HG02642 (cell line): ENCODE measurements around the gene DOK1.

ENCODE experiments used
- ATAC-seq: cut with Tn5 transposase; IDR thresholded peaks from one replicate; pipeline ENCODE4 v1.9.1; 2021; ENCODE audit warnings: mild to moderate bottlenecking; ENCODE audit not compliant: unreplicated experiment, poor library complexity

DOK1 gene

DNA sequence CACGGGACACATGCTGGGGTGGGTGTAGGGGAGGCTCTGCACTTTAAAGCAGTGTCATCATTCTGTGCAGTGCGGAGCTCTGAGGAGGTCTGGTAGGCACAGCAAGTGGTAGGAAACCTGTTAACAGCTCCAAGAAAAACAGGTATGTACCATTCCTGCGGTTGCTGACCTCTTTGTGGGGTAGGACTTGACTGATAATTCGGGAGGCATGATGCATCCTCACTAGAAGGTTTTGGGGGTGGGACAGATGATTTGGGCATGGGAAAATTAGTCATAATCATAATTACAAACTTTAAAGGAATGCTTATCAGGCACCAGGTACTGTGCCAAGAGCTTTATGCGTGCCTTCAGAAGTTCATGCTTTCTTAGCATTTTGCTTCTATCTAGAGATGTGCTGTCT lies 9.7 kb downstream of the DOK1 start:
- ATAC-seq = no peak

GRCh38 chr2:74566076-74566753 lies 11.7 kb downstream of the DOK1 start:
- ATAC-seq = no peak

GRCh38 chr2:74566754-74567085 lies 12.2 kb downstream of the DOK1 start:
- no peak for ATAC-seq

- no peak for ATAC-seq
Measured at GRCh38 chr2:74567881-74568280, 13.4 kb downstream of the DOK1 start.

DNA sequence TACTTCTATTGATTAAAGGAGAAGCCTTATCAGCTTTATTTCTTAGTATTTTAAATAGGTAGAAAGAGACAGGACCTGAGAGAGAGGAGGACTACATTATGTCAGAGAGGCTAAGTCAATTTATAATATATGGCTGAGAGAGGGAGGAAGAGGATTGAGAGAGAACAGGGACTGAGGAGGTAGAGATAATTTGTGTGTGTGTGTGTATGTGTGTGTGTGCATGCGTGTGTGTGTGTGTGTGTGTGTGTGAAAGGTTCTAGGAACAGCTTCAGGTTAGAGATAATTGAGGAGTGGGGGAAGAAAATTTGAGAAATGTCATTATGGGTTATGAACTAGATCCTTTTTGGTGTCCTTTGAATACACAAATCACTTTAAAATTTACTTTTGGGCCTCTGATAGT lies 15.2 kb downstream of the DOK1 start:
- ATAC-seq = no peak

GRCh38 chr2:74571058-74571457 lies 16.5 kb downstream of the DOK1 start:
- ATAC-seq = peak; percentile 71

DNA sequence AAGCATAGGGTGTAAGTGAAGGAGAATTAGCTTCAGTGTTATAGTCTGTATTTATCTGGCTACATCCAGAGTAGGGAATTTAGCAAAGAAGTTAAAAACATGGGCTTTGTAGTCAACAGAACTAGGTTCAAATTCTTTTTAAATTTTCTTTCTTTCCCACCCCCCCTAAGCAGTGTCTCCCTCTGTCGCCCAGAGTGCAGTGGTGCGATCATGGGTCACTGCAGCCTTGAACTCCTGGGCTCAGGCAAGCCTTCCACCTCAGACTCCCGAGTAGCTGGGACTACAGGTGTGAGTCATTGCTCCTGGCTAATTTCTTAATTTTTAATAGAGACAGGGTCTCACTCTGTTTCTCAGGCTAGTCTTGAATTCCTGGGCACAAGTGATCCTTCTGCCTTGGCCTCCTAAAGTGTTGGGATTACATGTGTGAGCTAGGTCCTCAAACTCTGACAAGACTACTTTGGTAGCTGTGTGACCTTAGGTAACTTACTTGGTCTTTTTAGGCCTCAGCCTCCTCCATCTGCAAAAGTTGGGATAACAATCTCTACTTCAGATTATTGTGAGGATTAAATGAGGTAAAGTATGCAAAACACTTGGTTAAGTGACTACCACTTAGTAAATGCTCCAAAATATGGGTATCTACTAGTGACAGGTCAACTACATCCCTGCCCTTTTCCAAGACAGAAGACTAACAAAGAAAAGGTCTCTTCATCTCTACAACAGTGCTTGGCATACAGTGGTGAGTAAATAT lies 17.8 kb downstream of the DOK1 start:
- ATAC-seq = no peak

DNA sequence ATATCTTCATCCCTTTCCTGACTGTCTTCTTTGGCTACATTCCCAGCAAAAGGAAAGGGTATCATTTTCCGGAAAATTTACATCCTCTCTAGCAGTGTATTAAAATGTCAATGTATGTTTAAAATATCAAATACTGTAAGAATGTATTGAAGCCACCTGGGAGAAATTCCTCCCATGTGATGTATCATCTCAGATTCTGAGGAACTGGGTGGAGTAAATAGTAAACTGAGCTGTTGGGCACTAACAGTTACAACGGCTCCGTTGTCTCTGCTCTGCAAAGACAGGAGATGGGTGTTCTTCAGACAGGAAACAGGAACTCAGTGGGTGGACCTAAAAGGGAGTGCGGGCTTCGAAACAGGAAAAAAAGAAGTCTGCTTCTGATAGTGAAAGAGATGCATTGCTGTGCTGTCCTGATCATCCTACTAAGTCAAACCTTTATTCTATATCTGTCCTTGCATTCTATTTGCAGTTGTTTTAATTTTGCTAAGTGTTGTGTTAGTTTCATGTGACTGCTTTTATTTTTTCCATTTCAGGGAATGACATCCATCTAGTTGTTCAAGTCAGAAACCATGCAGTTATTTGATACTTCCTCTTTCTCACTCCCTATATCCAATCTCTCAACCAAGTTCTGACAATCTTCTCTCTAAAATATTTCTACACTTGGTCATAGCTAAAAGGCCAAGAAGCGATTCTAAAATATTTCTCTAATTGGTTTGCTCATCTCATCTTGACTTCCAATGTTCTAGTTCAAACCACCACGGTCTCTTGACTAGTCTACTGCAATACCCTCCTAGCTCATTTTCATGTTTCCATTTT lies 19.4 kb downstream of the DOK1 start:
- peak; percentile 47 for ATAC-seq

GRCh38 chr2:74575320-74575719 lies 20.8 kb downstream of the DOK1 start:
- ATAC-seq = no peak

- ATAC-seq = no peak
Measured at GRCh38 chr2:74576211-74576862, 21.8 kb downstream of the DOK1 start.

- ATAC-seq = no peak
Measured at GRCh38 chr2:74576863-74577229, 22.3 kb downstream of the DOK1 start.

- ATAC-seq = peak; percentile 24
Measured at GRCh38 chr2:74577448-74577847, 22.9 kb downstream of the DOK1 start.

DNA sequence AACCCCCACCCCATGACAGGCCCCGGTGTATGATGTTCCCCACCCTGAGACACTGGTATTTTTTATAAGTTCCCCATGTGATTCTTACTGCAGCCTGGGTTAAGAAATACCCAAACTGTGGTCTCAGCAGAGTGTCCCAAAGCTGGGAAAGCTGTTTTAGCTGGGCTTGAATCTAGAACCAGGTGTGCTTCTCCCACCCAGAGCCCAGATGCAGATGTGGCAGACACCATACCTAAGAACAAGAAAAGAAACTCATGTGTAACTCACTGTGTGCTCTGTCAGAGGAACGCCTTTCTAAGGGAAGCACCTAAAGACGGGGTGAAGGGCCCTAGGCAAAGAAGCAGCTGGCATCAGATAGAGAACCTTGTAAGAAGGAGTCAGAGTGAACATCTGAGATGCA lies 23.9 kb downstream of the DOK1 start:
- ATAC-seq = peak; percentile 53

DNA sequence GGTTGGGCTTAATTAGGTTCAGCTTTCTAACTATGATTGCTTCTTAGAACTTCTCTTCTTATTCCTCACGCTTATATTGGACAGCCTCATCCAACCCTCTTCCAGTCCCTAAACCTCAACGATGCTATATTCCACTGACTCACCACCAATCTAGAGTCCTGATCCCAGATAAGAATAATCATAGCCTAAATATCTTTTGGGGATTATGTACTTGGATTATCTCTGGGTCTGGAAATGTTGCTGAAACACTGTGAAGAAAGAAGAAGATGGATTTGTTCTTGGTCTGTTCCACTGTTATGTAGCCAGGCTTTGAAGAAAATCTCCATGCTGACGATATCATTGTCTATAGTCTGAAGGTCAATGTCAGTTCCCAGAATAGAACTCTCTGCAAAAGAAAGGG lies 26.9 kb downstream of the DOK1 start:
- no peak for ATAC-seq

DNA sequence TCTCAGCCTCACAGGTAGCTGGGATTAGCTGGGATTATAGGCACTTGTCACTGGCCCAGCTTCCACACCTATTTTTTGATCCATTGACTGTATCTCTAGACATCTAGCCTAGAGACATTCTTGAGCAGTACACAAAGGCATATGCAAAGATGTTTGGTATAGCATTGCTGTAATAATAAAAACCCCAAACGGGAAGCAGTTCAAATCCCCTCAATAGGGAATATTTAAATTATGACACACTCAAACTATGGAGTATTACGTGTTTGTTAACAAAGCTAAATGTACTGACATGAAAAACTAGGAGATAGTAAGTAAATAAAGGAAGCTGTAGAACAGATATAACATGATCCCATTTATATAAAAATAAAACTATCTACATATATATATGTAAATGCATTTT lies 27.7 kb downstream of the DOK1 start:
- ATAC-seq = no peak

- ATAC-seq = no peak
Measured at GRCh38 chr2:74583504-74583903, 29.0 kb downstream of the DOK1 start.

DNA sequence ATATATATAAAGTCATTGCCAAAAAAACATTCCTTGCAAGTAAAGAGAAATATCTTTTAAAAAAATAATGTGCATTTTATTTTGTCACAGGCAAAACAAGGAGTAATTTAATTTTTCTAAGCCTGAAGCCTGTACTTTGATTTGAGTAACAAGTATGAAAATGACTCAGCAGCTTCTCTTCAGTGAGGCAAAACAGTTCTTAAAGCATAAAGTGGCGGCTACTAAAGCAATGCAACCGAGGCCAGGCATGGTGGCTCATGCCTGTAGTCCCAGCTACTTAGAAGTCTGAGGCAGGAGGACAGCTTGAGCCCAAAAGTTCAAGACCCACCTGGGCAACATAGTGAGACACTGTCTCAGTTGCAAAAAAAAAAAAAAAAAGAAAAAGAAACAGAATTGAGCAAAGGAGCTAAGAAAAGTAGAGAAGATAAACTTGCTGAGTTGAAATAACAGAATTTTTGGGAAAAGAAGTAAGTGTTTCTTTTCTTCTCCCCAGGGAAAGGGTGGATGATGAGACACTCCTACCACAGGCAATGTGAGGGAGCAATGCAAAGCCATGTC lies 29.6 kb downstream of the DOK1 start:
- no peak for ATAC-seq

DNA sequence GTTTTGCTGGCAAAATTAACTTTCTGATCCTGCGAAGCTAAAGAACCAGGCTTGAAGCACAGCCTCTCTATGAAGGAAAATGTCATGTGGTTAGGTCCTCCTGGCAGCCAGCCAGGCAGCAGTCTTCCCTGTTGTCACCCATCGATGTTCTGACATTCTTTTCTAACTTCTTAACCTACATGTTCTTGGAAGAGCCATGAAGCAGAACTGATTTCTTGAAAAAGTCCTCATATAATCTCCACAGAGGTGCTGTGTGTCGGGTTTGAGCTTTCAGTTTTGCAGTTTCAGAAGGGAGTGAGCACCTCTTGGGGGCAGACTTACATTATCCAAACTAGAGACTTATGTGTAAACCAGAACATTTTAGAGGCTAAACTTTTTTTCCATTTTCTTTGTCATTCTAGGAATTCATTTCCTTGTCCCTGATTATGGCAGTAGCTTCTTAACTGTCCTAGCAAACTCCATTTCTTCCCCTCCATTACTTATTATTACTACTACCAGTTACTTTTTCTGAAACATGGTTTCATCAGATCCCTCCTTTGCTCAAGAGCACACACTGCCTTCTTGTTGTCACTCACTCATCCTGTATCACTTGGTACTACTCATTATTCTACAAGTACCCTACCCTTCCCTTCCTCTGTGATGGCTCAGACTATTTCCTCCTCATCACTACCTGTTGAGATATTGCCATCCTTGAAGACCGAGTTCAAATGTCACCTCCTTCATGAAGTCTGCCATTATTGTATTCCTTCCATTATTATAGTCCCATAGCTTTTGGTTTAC lies 31.1 kb downstream of the DOK1 start:
- peak; percentile 43 for ATAC-seq

DNA sequence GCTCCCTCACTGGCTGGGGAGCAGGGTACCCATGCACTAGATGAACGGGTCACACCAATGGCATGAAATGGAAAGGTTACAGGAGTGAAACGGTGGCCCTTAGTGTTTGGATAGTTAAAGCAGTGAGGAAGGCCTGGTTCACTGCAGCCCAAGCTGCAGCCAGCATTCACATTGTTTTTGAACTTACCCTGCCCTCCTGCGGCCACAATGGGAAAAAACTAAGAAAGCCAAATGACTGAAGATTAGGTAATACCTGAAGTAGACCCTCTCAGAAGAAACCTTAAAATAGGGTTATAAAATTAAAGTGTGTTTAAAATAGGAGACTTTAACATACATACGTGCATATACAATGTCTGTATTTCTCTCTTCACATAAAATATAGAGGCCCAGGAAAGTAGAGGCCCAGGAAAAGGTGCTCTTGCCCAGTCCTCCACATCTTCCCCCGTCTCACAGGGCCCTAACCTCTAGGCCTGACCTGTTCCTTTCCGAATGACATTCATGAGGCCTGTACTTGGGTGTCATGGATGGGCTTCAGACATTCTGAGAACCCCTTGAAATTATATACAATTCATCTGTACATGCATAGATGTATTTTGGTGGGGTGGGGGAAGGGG lies 33.3 kb downstream of the DOK1 start:
- peak; percentile 66 for ATAC-seq
